ENCODE results near the gene MYO7B. TPM values are rescaled to one million over a fixed set of nuclear protein-coding genes. Genes with fewer than 3 reads are reported as not detected.
"Not testable (repeated sequence)": the region's sequence is repeated elsewhere in the genome, so short reads cannot be mapped to it uniquely, and the experiment has no call there.

MYO7B gene
- polyA plus RNA-seq, 6 donors from 2014 or later = 1.7 to 44.3 (median 12.0) TPM

GRCh38 chr2:127511917-127512316, 23.6 kb upstream of the MYO7B start:
- no peaks in the 10 kb centered on the region for H3K9me3 Mint-ChIP-seq
- H3K4me3 Mint-ChIP-seq = peak overlapping the region in 1 of 8 donors; percentile 17
- DNase-seq (no peak), ATAC-seq (ENCODE audit: low read depth in 2 of 2) (no peak)
- H3K4me1 Mint-ChIP-seq = peaks cover 57 to 81% (median 73%) of the 10 kb centered on the region in 3 donors
- H3K27ac Mint-ChIP-seq = peak overlapping the region in 3 of 6 donors; percentile 17 to 77 (median 30)
- peaks cover 0 to 16% of the 10 kb centered on the region in 2 donors for H3K36me3 Mint-ChIP-seq
- H3K27me3 Mint-ChIP-seq = no peaks in the 10 kb centered on the region

- H3K27ac Mint-ChIP-seq = peak overlapping the region in 3 of 6 donors; percentile 4 to 77 (median 21)
- H3K4me1 Mint-ChIP-seq = peaks cover 61 to 82% (median 78%) of the 10 kb centered on the region in 3 donors
- peak overlapping the region in 1 of 8 donors; percentile 41 for H3K4me3 Mint-ChIP-seq
- H3K36me3 Mint-ChIP-seq = peaks cover 0 to 18% of the 10 kb centered on the region in 2 donors
- DNase-seq (no peak), ATAC-seq (ENCODE audit: low read depth in 2 of 2) (no peak)
- no peaks in the 10 kb centered on the region for H3K27me3 Mint-ChIP-seq
- H3K9me3 Mint-ChIP-seq = no peaks in the 10 kb centered on the region
These were observed 23.1 kb upstream of the MYO7B start for GRCh38 chr2:127512362-127512761.

GRCh38 chr2:127514076-127514475, 21.4 kb upstream of the MYO7B start:
- Mint-ChIP-seq H3K9me3 (no peaks in the 10 kb centered on the region), H3K36me3 (peaks cover 0 to 20% of the 10 kb centered on the region in 2 donors), H3K27ac (peak overlapping the region in 4 of 6 donors; percentile 29 to 76 (median 60)), H3K4me3 (peak overlapping the region in 2 of 8 donors; percentile 27 to 78), H3K4me1 (peaks cover 54 to 77% (median 73%) of the 10 kb centered on the region in 3 donors), H3K27me3 (no peaks in the 10 kb centered on the region)
- DNase-seq (no peak), ATAC-seq (ENCODE audit: low read depth in 2 of 2) (no peak)

- no peak for ATAC-seq (ENCODE audit: low read depth in 2 of 2)
- Mint-ChIP-seq H3K4me1 (peaks cover 54 to 72% (median 70%) of the 10 kb centered on the region in 3 donors), H3K4me3 (no peak overlapping the region), H3K27ac (peak overlapping the region in 2 of 6 donors; percentile 60 to 72), H3K27me3 (no peaks in the 10 kb centered on the region), H3K36me3 (peaks cover 0 to 21% of the 10 kb centered on the region in 2 donors), H3K9me3 (no peaks in the 10 kb centered on the region)
- no peak for DNase-seq
These were observed 21.0 kb upstream of the MYO7B start for GRCh38 chr2:127514485-127514884.

- H3K4me1 Mint-ChIP-seq = peaks cover 55 to 70% (median 69%) of the 10 kb centered on the region in 3 donors
- H3K27me3 Mint-ChIP-seq = no peaks in the 10 kb centered on the region
- no peaks in the 10 kb centered on the region for H3K9me3 Mint-ChIP-seq
- peak overlapping the region in 3 of 6 donors; percentile 70 to 86 (median 72) for H3K27ac Mint-ChIP-seq
- no peak for ATAC-seq (ENCODE audit: low read depth in 2 of 2)
- peaks cover 0 to 27% of the 10 kb centered on the region in 2 donors for H3K36me3 Mint-ChIP-seq
- H3K4me3 Mint-ChIP-seq = peak overlapping the region in 1 of 8 donors; percentile 60
- no peak for DNase-seq
These were observed 20.0 kb upstream of the MYO7B start for GRCh38 chr2:127515383-127515915.

GRCh38 chr2:127516041-127516762, 19.3 kb upstream of the MYO7B start:
- Mint-ChIP-seq H3K4me1 (peaks cover 48 to 66% (median 62%) of the 10 kb centered on the region in 3 donors), H3K27ac (peak overlapping the region in 2 of 6 donors; percentile 72 to 86), H3K27me3 (no peaks in the 10 kb centered on the region), H3K9me3 (no peaks in the 10 kb centered on the region), H3K36me3 (peaks cover 0 to 31% of the 10 kb centered on the region in 2 donors), H3K4me3 (peak overlapping the region in 1 of 8 donors; percentile 40)
- DNase-seq (no peak), ATAC-seq (ENCODE audit: low read depth in 2 of 2) (no peak)

DNA sequence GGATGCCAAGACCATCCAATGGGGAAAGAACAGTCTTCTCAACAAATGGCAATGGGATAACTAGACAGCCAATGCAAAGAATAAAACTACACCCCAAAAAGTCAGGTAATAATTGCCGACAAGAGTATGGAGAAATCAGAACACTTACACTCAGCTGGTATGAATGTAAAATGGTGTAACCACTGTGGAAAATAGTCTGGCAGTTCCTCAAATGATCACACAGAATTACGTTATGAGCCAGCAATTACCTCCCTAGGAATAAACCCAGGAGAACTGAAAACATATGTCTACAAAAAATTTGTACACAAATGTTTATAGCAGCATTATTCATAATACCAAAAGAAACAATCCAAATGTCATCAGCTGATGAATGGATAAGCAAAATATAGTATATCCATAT, 18.0 kb upstream of the MYO7B start:
- H3K27ac Mint-ChIP-seq = no peak overlapping the region
- no peak overlapping the region for H3K4me3 Mint-ChIP-seq

GRCh38 chr2:127520424-127520823, 15.1 kb upstream of the MYO7B start:
- Mint-ChIP-seq H3K4me1 (peaks cover 31 to 53% (median 49%) of the 10 kb centered on the region in 3 donors), H3K27ac (peak overlapping the region in 1 of 6 donors; percentile 10), H3K36me3 (peaks cover 0 to 29% of the 10 kb centered on the region in 2 donors), H3K27me3 (no peaks in the 10 kb centered on the region), H3K4me3 (no peak overlapping the region), H3K9me3 (no peaks in the 10 kb centered on the region)
- DNase-seq = no peak
- ATAC-seq (ENCODE audit: low read depth in 2 of 2) = no peak

More for the DNA sequence above, 18.0 kb upstream of the MYO7B start:
- peaks cover 0 to 36% of the 10 kb centered on the region in 2 donors for H3K36me3 Mint-ChIP-seq
- ATAC-seq (ENCODE audit: low read depth in 2 of 2) = no peak
- peaks cover 41 to 56% (median 56%) of the 10 kb centered on the region in 3 donors for H3K4me1 Mint-ChIP-seq
- no peaks in the 10 kb centered on the region for H3K27me3 Mint-ChIP-seq
- no peaks in the 10 kb centered on the region for H3K9me3 Mint-ChIP-seq
- DNase-seq = no peak

DNA sequence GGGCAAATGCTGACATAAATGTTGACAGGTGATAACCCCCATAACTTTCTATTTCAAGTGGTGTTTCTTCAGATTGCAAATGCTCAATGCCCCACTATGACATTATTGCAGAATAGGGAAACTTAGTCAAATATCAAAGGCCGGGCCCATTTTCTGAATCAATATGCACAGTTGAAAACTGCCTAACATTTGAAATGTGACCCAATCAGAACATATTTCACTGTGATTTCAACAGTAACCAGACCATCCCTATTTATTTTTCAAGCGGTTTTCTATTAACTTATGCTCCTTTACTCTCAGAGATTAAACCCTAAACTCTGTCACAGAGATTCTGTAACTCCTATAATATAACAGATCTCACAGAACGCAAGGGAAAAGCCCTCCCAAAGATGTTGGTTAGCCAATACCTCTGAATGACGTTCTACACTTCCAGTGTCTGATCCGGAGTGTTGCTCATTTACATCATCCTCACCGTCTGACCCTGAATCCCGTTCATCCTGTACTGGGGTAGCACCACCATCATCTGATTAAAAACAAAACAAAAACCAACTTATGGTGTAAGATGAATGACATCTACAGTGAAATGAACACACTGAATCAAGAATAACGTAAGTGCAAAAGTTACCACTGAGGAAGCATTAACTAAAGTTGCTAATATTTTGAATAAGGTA, 12.1 kb upstream of the MYO7B start:
- H3K4me1 Mint-ChIP-seq = peaks cover 25 to 46% (median 41%) of the 10 kb centered on the region in 3 donors
- no peak for DNase-seq
- H3K36me3 Mint-ChIP-seq = peaks cover 0 to 16% of the 10 kb centered on the region in 2 donors
- H3K27ac Mint-ChIP-seq = peak overlapping the region in 2 of 6 donors; percentile 28 to 41
- peak overlapping the region in 4 of 8 donors; percentile 29 to 74 (median 60) for H3K4me3 Mint-ChIP-seq
- no peak for ATAC-seq (ENCODE audit: low read depth in 2 of 2)
- H3K27me3 Mint-ChIP-seq = no peaks in the 10 kb centered on the region
- no peaks in the 10 kb centered on the region for H3K9me3 Mint-ChIP-seq

DNA sequence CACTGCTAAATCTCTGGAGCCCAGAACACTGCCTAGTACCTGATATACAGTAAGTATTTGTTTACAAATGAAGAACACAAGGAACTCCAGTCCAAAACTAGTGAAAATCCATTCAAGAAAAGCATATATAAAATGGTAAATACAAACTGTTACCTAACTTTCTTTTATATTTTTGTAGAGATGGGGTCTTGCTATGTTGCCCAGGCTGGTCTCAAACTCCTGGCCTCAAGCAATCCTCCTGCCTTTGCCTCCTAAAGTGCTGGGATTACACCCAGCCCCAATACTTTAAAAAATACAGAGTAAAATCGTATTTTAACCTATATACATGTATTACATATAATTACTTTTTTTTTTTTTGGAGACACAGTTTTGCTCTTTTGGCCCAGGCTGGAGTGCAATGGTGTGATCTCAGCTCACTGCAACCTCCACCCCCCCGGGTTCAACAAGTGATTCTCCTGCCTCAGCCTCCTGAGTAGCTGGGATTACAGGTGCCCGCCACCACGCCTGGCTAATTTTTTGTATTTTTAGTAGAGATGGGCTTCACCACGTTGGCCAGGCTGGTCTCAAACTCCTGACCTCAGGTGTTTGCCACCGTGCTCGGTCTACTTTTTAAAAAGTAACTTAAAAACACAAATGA, 11.2 kb upstream of the MYO7B start:
- H3K27ac Mint-ChIP-seq = peak overlapping the region in 1 of 6 donors; percentile 28
- peak overlapping the region in 7 of 8 donors; percentile 29 to 96 (median 68) for H3K4me3 Mint-ChIP-seq
- H3K36me3 Mint-ChIP-seq = peaks cover 0 to 16% of the 10 kb centered on the region in 2 donors
- ATAC-seq (ENCODE audit: low read depth in 2 of 2); H3K9me3 Mint-ChIP-seq; DNase-seq; H3K27me3 Mint-ChIP-seq: not testable (repeated sequence)
- peaks cover 25 to 46% (median 41%) of the 10 kb centered on the region in 3 donors for H3K4me1 Mint-ChIP-seq

DNA sequence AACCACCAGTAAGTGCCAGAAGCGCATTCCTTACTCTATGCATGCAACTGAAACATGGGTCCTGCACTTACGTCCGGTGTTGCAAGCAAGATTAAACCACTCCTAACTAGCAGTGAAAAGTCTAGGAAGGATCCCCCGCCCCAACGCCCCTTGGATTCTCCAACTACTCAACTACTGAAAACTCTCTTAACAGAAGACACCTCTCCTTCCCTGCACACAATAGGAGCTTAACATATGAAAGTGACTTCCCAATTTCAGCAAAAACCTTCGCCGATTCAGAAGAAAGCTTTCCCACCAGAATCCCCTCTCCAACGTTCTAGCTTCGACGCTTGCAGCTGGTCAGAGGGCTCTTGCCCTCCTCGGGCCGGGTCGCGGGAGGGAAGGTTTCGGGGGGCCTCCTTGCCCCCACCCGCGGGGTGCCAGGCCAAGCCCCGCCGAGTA, 9.8 kb upstream of the MYO7B start:
- H3K36me3 Mint-ChIP-seq = peaks cover 0 to 7% of the 10 kb centered on the region in 2 donors
- peak overlapping the region; percentile 93 to 100 (median 99) for H3K27ac Mint-ChIP-seq
- peaks cover 20 to 41% (median 34%) of the 10 kb centered on the region in 3 donors for H3K4me1 Mint-ChIP-seq
- H3K4me3 Mint-ChIP-seq = peak overlapping the region; percentile 93 to 99 (median 97)
- DNase-seq = no peak
- peaks cover 0 to 5% (median 0%) of the 10 kb centered on the region in 3 donors for H3K27me3 Mint-ChIP-seq
- ATAC-seq (ENCODE audit: low read depth in 2 of 2) = peak; percentile 0 to 3
- peaks cover 0 to 2% (median 0%) of the 10 kb centered on the region in 7 donors for H3K9me3 Mint-ChIP-seq

- Mint-ChIP-seq H3K27ac (peak within 1 kb of the TSS; percentile 99 to 100 (median 100)), H3K4me3 (peak within 1 kb of the TSS; percentile 93 to 99 (median 97)), H3K4me1 (peaks cover 20 to 41% (median 34%) of the 10 kb centered on the region in 3 donors), H3K36me3 (peaks cover 0 to 6% of the 10 kb centered on the region in 2 donors), H3K27me3 (peaks cover 0 to 5% (median 0%) of the 10 kb centered on the region in 3 donors), H3K9me3 (peaks cover 0 to 2% (median 0%) of the 10 kb centered on the region in 7 donors)
- ATAC-seq (ENCODE audit: low read depth in 2 of 2) (peak; percentile 88 to 89), DNase-seq (peak; percentile 92)
These were observed 9.1 kb upstream of the MYO7B start, which contains the start of gene IWS1 for GRCh38 chr2:127526132-127527000. Gene IWS1, minus strand, starts transcription at chr2:127526489. Its CDS starts 281 bp downstream, at chr2:127526208.

Measured in naive B cell (primary cell).